ENCODE measurements around the gene NYNRIN. TPM values are rescaled to one million over a fixed set of nuclear protein-coding genes. Genes with fewer than 3 reads are reported as not detected.

NYNRIN gene
- total RNA-seq, 4 donors from 2014 or later = 6.9 to 19.9 (median 11.5) TPM

DNA sequence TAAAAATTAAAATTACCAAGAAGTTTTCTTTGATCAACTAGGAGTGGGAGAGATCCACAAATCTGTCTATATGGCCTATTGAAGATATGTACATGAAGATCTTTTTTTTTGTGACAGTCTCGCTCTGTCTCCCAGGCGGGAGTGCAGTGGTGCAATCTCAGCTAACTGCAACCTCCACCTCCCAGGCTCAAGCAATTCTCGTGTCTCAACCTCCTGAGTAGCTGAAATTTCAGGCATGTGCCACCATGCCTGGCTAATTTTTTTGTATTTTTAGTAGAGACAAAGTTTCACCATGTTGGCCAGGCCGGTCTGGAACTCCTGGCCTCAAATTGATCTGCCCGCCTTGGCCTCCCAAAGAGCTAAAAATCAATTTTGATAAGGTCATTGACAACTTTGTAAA lies 35.4 kb upstream of the NYNRIN start:
- 72 to 84% methylated on average over 3 to 5 of the region's 5 CpGs for WGBS, 2 donors (ENCODE audit: low coverage in 1 of 2)
- no peaks in the 10 kb centered on the region for H3K9me3 ChIP-seq
- ATAC-seq = no peak

DNA sequence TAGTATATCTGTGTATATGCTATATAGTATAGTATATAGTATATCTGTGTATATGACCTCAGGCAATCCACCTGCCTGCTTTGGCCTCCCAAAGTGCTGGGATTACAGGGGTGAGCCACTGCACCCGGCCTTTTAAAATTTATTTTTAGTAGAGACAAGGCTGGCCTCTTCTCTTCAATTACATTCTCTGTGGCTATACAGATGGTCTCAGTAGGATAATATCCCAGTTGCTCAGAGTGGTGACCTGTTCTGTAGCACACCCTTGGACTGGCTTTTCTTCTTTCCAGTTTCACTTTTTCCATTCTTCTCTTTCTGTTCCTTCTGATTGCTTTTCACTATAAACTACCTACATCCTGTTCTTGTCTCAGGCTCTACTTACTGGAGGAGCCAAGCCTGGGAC lies 34.0 kb upstream of the NYNRIN start:
- Histone ChIP-seq H3K27ac (peak overlapping the region in 3 of 4 donors; percentile 95 to 99 (median 97)), H3K4me3 (no peak overlapping the region), H3K27me3 (no peaks in the 10 kb centered on the region), H3K4me1 (peaks cover 0 to 51% (median 19%) of the 10 kb centered on the region in 3 donors), H3K9me3 (no peaks in the 10 kb centered on the region), H3K36me3 (no peaks in the 10 kb centered on the region)
- 30 to 34% methylated on average over 1 of the region's 1 CpG for WGBS, 2 donors (ENCODE audit: low coverage in 1 of 2)
- TF ChIP-seq POLR2AphosphoS5 (IDR thresholded peaks at IDR 0.05) = no peak
- ATAC-seq = no peak

More for the DNA sequence above, 35.4 kb upstream of the NYNRIN start:
- Histone ChIP-seq H3K4me3 (no peak overlapping the region), H3K27ac (no peak overlapping the region), H3K27me3 (no peaks in the 10 kb centered on the region), H3K36me3 (no peaks in the 10 kb centered on the region), H3K4me1 (peaks cover 0 to 37% (median 13%) of the 10 kb centered on the region in 3 donors)
- TF ChIP-seq POLR2AphosphoS5 (IDR thresholded peaks at IDR 0.05) (no peak), CTCF (IDR thresholded peaks at IDR 0.05) (no peak), POLR2A (IDR thresholded peaks at IDR 0.05) (no peak), EP300 (IDR thresholded peaks at IDR 0.05) (no peak)

DNA sequence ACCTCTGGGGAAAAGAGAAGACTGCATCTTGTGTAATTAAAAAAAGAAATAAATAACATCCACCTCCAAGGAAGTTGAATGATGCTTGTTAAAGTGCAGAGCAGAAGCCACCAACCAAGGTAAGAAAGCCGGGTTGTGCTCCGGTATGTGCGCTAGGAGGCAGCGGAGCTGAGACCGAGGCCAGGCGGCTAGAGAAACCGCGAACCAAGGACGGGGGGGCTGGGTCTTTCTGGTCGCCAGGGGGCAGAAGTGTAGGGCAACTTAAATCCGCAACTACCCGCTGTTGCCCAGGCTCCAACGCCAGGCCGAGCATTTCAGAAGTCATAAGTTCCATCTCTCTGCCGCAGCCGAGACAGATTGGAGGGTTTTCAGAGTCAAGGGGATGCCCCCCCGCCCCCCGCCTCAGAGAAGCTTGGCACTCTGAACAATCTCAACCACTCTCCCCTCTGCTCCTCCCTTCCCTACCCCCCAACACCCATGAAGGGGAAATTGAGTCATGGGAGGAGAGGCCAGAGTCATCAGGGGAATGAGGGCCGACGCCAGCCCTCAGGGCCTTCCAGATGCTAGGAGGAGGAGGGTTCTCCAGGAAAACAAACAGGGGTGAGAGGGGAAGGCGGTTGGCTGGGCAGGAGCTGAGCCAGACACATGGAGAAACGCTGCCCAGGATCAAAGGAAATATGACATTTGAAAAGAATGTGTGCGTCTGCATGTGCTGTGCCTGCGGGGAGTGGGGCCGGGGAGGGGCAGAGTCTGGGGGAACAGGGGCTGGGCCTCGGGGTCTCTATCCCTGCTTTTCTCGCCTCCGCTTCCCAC lies 33.0 kb upstream of the NYNRIN start:
- TF ChIP-seq POLR2AphosphoS5 (IDR thresholded peaks at IDR 0.05) (peak; percentile 52), EP300 (IDR thresholded peaks at IDR 0.05) (no peak), CTCF (IDR thresholded peaks at IDR 0.05) (peak in 3 of 4 experiments; percentile 93 to 94 (median 94))
- peak; percentile 48 for ATAC-seq
- Histone ChIP-seq H3K36me3 (no peaks in the 10 kb centered on the region), H3K4me3 (peak overlapping the region; percentile 85 to 87), H3K27me3 (no peaks in the 10 kb centered on the region), H3K4me1 (peaks cover 0 to 61% (median 19%) of the 10 kb centered on the region in 3 donors), H3K9me3 (no peaks in the 10 kb centered on the region), H3K27ac (peak overlapping the region; percentile 95 to 99 (median 97))
- WGBS, 2 donors (ENCODE audit: low coverage in 1 of 2) = 1 to 3% methylated on average over 12 to 17 of the region's 28 CpGs

GRCh38 chr14:24366413-24366720 lies 32.4 kb upstream of the NYNRIN start:
- WGBS, 2 donors (ENCODE audit: low coverage in 1 of 2) = 0% methylated on average over 3 to 10 of the region's 16 CpGs
- Histone ChIP-seq H3K4me1 (peaks cover 0 to 63% (median 19%) of the 10 kb centered on the region in 3 donors), H3K4me3 (peak overlapping the region; percentile 85 to 87), H3K9me3 (no peaks in the 10 kb centered on the region), H3K36me3 (no peaks in the 10 kb centered on the region), H3K27me3 (no peaks in the 10 kb centered on the region), H3K27ac (peak overlapping the region; percentile 95 to 99 (median 97))
- TF ChIP-seq POLR2AphosphoS5 (IDR thresholded peaks at IDR 0.05) (peak; percentile 79), EP300 (IDR thresholded peaks at IDR 0.05) (no peak)
- ATAC-seq = no peak

DNA sequence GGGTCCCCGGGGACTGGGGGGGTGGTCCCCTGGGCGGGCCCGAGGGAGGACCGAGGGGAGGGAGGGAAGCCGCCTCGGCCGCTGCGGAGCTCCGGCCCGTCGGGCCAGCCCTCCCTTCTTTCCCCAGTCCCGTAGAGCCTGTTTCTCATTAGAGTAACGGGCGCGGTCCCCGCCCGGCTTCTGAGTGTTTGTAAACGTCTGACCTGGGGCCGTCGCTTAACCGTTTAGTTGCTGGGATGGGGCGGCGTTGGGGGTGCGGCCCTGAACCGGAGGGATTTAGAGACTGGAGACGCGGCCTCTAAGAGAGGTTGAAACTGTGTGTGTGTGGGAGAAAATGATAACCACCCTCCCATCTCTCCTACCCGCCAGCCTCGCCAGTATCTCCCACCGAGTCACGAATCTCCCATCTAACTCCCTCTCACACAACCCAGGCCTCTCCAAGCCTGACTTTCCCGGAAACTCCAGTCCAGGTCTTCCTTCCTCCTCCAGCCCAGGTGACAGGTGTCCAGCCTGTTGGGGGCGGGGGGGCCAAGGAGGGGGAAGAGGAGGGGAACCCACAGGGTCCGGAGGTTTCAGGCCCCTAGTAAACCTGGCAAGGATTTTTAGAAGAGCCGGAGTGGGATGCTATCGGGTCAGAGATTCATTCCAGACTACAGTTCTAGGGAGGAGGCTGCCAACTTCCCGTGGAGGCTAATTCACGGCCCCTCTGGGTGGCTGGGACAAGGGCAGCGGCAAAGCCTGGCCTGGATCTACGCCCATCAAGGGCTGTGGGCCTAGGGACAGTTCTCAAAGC lies 31.9 kb upstream of the NYNRIN start:
- peaks cover 0 to 69% (median 19%) of the 10 kb centered on the region in 3 donors for H3K4me1 ChIP-seq
- H3K27ac ChIP-seq = peak overlapping the region; percentile 95 to 99 (median 97)

More for the DNA sequence above, 31.9 kb upstream of the NYNRIN start:
- no peaks in the 10 kb centered on the region for H3K27me3 ChIP-seq
- H3K9me3 ChIP-seq = no peaks in the 10 kb centered on the region
- ATAC-seq = peak; percentile 82
- H3K4me3 ChIP-seq = peak overlapping the region; percentile 85 to 87
- WGBS, 2 donors (ENCODE audit: low coverage in 1 of 2) = 1% methylated on average over 18 of the region's 40 CpGs; no CpG with 5 or more reads in 1 of the 2 donors
- TF ChIP-seq EP300 (IDR thresholded peaks at IDR 0.05) (peak; percentile 25), POLR2AphosphoS5 (IDR thresholded peaks at IDR 0.05) (peak; percentile 30), CTCF (IDR thresholded peaks at IDR 0.05) (no peak), POLR2A (IDR thresholded peaks at IDR 0.05) (peak; percentile 49 to 60)
- H3K36me3 ChIP-seq = peaks cover 0 to 3% of the 10 kb centered on the region in 2 donors
